Measurements from ENCODE around the gene CLEC19A. TPM values are rescaled to one million over a fixed set of nuclear protein-coding genes. Genes with fewer than 3 reads are reported as not detected.

CLEC19A gene
- not detected in 2 replicates for total RNA-seq

GRCh38 chr16:19285431-19285830, at the start of gene CLEC19A:
Gene CLEC19A (plus strand): TSS chr16:19285731. CDS start chr16:19285852, 121 bp downstream.

Other genes with a start within 250 kb of the CLEC19A start
- 16.9 and 23.7 TPM in 2 replicates for gene COQ7, start 218.1 kb upstream of the CLEC19A start, total RNA-seq
- gene ITPRIPL2, start 171.8 kb upstream of the CLEC19A start, total RNA-seq, result 38.6 and 49.9 TPM in 2 replicates
- 1.2 and 1.4 TPM in 2 replicates for gene SYT17, start 117.5 kb upstream of the CLEC19A start, total RNA-seq
- gene TMC5, start 132.2 kb downstream of the CLEC19A start, total RNA-seq, result not detected in 2 replicates
- 34.8 and 50.2 TPM in 2 replicates for gene GDE1, start 236.4 kb downstream of the CLEC19A start, total RNA-seq
- 3.4 and 4.4 TPM in 2 replicates for gene CCP110, start 238.2 kb downstream of the CLEC19A start, total RNA-seq

Measured in pericardium fibroblast (primary cell).